ENCODE measurements around the gene ZNF451.
A peak's percentile ranks its signal among the peaks of the same experiment; 100 is the strongest.

The ZNF451 gene

GRCh38 chr6:57162028-57162427 is 72.0 kb downstream of the ZNF451 start:
- no peak for TF ChIP-seq CTCF (conservative IDR thresholded peaks at IDR 0.05)
- TF ChIP-seq ZFX (IDR thresholded peaks at IDR 0.05), result no peak
- H3K27ac ChIP-seq, result no peak overlapping the region

- H3K27ac ChIP-seq, result no peak overlapping the region
- TF ChIP-seq CTCF (conservative IDR thresholded peaks at IDR 0.05) (no peak), ZFX (IDR thresholded peaks at IDR 0.05) (no peak)
Measured at GRCh38 chr6:57162516-57162915, 72.5 kb downstream of the ZNF451 start.

GRCh38 chr6:57163956-57164355 is 74.0 kb downstream of the ZNF451 start:
- no peak overlapping the region for H3K27ac ChIP-seq
- TF ChIP-seq ZFX (IDR thresholded peaks at IDR 0.05) (no peak), CTCF (conservative IDR thresholded peaks at IDR 0.05) (no peak)

- TF ChIP-seq ZFX (IDR thresholded peaks at IDR 0.05), result no peak
- no peak for TF ChIP-seq CTCF (conservative IDR thresholded peaks at IDR 0.05)
- H3K27ac ChIP-seq, result no peak overlapping the region
Measured at GRCh38 chr6:57165080-57165479, 75.1 kb downstream of the ZNF451 start.

GRCh38 chr6:57172136-57173055 is 82.4 kb downstream of the ZNF451 start, which contains the start of gene BAG2:
TSS of gene BAG2 (plus strand) at chr6:57172326. CDS start at chr6:57172698, 372 bp downstream.
- peak within 1 kb of the TSS; percentile 91 for H3K27ac ChIP-seq
- TF ChIP-seq CTCF (conservative IDR thresholded peaks at IDR 0.05), result peak; percentile 25
- peak; percentile 80 for TF ChIP-seq ZFX (IDR thresholded peaks at IDR 0.05)

- TF ChIP-seq CTCF (conservative IDR thresholded peaks at IDR 0.05), result no peak
- no peak; the same call in 1 of the 2 replicates for TF ChIP-seq ZFX (IDR thresholded peaks at IDR 0.05)
- peak overlapping the region; percentile 91 for H3K27ac ChIP-seq
Measured at GRCh38 chr6:57173056-57173885, 83.3 kb downstream of the ZNF451 start.
